GM12874 (cell line): Measurements from ENCODE around the gene FAM117A.

Experiments used
- TF ChIP-seq, protein P1 (sequence below): IDR thresholded peaks from 2 replicates; pipeline ENCODE4 v1.5.1; 2011; ENCODE audit warnings: low read depth, mild to moderate bottlenecking, control low read depth, low read length, moderate library complexity; ENCODE audit not compliant: insufficient read depth

Gene FAM117A

DNA sequence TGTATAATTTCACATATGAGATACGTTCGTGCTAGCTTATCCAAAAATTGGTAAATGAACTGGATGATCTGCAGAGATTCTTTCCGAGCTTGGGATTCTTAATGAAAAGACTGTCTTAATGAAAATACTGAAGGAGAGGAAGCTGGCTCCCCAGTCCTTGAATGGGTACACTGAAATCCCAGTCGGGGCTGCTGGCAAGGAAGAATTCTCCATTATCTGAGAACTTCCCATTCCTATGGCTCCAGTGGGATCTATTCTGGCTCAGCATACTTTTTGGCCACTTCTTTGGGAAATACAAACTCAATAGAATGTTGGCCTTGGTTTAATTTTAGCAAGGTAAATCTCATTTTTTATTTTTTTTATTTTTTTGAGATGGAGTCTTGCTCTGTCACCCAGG is 32.5 kb downstream of the FAM117A start:
- TF ChIP-seq, protein P1, sequence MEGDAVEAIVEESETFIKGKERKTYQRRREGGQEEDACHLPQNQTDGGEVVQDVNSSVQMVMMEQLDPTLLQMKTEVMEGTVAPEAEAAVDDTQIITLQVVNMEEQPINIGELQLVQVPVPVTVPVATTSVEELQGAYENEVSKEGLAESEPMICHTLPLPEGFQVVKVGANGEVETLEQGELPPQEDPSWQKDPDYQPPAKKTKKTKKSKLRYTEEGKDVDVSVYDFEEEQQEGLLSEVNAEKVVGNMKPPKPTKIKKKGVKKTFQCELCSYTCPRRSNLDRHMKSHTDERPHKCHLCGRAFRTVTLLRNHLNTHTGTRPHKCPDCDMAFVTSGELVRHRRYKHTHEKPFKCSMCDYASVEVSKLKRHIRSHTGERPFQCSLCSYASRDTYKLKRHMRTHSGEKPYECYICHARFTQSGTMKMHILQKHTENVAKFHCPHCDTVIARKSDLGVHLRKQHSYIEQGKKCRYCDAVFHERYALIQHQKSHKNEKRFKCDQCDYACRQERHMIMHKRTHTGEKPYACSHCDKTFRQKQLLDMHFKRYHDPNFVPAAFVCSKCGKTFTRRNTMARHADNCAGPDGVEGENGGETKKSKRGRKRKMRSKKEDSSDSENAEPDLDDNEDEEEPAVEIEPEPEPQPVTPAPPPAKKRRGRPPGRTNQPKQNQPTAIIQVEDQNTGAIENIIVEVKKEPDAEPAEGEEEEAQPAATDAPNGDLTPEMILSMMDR, result no peak

DNA sequence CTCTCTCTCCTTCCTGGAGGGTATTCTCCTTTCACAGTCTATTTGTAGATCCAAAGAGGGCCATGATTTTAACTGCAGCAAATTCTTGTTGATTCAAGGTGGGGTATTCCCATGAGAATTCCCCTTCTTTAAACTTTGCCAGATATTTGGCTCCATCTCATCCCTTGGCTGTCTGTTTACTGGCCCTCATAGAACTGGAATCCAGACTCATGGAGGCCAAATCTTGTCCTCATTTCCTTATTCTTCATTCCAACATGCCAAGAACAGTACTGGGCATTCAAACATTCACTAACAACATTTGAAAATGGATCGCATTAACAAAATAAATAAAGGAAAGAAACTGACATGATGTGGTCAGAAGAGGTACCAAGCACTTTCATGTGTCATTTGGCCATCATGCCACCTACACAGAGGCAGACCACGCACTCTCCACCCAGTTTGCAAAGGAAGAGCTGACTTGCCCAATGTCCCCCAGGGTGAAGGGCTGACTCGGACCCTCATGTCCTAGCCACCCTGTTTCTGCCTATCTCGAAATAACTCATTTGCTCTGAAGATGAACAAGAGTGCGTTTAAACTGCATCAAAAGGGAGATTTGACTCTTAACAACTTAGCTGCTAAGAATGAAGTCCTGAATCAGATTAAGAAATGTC is 33.0 kb downstream of the FAM117A start:
- TF ChIP-seq, protein P1, result no peak

DNA sequence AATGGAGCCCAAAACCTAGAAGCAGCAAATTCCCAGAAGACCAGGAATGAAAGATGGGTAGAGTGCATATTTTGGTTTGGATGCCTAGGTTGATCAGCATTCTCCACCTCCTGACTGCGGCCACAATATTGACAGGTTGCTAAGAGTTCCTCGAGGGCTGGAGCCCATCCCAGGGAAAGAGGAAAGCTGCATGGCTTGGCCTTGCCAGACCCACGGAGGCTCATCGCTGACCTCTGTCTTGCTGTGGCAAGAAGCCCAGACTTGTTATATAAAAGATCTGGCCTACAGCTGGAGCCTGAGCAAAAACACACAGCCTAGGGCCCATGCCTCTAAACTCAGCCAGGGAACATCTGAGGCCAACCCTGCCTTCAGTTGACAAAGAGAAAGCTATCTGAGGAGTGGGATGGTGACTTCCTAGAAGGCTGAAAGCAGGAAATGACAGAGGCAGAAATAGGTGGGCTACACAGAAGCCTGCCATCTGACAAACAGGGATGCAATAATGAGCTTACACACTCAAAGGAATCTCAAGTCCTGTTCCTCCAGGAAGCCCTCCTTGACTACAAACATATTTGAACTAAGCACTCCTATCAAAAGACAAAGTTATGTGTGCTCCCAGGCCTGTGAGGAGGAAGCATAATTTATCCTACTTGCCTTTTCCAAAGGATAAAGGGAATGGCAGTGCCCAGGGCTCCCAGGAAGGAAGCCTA is 33.7 kb downstream of the FAM117A start:
- TF ChIP-seq, protein P1, result no peak

DNA sequence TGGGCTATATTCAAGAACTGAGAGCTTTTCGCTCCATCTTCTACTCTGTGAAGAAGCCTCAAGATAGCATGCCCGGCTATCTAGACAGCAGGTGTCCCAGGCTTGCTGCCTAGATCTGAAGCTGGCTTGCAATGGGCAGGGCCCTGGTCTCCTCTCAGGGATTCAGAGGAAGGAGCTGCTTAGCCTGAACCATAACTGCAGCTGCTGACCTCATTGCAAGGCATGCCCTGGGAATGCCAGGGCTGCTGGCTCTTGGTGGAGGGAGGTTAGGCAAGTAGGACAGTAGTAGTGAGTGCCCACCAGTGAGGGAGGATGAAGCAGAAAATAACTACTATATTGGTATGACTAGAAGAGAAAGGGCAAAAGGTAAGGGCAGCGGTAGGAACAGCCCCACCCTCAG is 34.9 kb downstream of the FAM117A start:
- TF ChIP-seq, protein P1, result no peak

DNA sequence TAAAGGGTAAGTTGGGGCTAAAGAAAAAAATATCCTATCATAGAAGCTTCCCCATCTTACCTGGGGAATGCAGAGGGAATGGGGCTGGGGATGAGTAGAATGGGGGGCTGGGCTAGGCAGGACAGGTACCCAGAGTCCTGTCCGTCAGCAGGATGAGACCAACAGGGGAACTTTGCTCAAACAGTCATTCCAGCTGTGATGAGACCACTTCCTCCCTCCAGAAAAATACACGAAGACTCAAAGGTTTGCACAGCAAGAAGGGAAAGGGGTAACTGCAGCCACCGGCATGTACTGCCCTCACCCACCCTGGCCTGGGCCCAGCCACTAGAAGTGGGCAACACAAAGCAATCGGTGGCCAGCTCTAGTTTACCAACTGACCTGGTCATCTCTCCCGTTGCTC is 35.5 kb downstream of the FAM117A start:
- TF ChIP-seq, protein P1, result no peak

DNA sequence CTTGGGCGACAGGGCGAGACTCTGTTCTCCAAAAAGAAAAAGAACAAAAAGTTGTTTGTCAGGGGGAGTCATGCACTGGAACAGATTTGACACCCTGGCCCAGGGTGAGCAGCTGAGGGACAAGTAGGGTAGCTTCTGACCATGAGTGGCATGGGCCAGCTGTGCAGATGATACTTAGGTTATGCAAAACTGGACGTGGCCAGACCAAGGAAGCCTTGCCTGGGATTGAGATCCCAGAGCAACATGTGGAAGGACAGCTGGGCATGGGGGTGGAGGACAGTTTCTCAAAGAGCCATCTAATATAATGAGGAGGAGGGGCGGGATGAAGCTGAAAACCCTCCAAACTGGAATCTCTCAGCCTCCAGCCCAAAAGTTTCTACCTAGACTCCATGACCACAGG is 36.6 kb downstream of the FAM117A start:
- TF ChIP-seq, protein P1, result no peak

DNA sequence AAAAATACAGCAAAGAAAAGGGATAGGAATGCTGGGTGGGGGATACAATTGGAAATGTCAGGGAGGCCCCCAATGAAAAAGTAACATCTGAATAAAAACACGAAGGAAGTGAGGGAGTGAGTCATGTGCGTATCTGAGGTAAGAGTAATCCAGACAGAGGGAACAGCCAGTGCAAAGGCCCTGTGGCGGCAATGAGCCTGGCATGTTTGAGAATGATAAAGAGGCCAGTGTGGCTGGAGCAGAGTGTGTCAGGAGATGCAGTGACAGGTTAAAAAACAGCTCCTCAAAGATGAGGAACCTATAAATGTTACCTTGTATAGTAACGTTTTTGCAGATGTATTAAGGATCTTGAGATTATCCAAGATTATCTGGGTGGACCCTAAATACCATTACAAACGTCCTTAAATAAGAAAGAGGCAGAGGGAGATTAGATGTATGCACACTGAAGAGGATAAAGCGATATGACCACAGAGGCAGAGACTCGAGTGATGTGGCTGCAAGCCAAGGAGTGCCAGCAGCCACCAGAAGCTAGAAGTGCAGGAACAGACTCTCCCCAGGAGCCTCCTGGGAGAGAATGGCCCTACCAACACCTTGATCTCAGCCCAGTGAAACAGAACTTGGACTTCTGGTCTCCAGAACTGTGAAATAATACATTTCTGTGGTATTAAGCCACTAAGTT is 38.3 kb downstream of the FAM117A start:
- TF ChIP-seq, protein P1, result no peak
